ENCODE results near the gene ARHGEF3. TPM values are rescaled to one million over a fixed set of nuclear protein-coding genes. Genes with fewer than 3 reads are reported as not detected.

ARHGEF3 gene
- total and polyA plus RNA-seq, 2 experiments from 2014 or later: 41.7 to 63.8 TPM

GRCh38 chr3:56839784-56840715, 38.3 kb upstream of the ARHGEF3 start:
- H3K79me2 ChIP-seq: no peaks in the 10 kb centered on the region
- no peak overlapping the region for H3K4me3 ChIP-seq
- no peaks in the 10 kb centered on the region for H3K9me2 ChIP-seq (replicated peaks; ENCODE audit: insufficient read depth)
- WGBS (ENCODE audit: low lambda C conversion rate, missing lambda C conversion rate): 48% methylated on average over 9 of the region's 9 CpGs
- no peaks in the 10 kb centered on the region for H3K27me3 ChIP-seq
- H3K4me2 ChIP-seq: no peak overlapping the region
- H3K9me3 ChIP-seq (ENCODE audit: low read depth): no peaks in the 10 kb centered on the region
- no peaks in the 10 kb centered on the region for H4K20me1 ChIP-seq (ENCODE audit: insufficient read depth, poor library complexity, severe bottlenecking)
- peak; percentile 38 for DNase-seq (ENCODE audit: low spot score)
- H3K27ac ChIP-seq: peak overlapping the region; percentile 14
- TF ChIP-seq EZH2phosphoT487 (IDR thresholded peaks at IDR 0.05; ENCODE audit: low read depth, severe bottlenecking, unreplicated experiment) (no peak), EZH2 (IDR thresholded peaks at IDR 0.05; ENCODE audit: borderline replicate concordance) (no peak)
- TF ChIP-seq, protein P1, sequence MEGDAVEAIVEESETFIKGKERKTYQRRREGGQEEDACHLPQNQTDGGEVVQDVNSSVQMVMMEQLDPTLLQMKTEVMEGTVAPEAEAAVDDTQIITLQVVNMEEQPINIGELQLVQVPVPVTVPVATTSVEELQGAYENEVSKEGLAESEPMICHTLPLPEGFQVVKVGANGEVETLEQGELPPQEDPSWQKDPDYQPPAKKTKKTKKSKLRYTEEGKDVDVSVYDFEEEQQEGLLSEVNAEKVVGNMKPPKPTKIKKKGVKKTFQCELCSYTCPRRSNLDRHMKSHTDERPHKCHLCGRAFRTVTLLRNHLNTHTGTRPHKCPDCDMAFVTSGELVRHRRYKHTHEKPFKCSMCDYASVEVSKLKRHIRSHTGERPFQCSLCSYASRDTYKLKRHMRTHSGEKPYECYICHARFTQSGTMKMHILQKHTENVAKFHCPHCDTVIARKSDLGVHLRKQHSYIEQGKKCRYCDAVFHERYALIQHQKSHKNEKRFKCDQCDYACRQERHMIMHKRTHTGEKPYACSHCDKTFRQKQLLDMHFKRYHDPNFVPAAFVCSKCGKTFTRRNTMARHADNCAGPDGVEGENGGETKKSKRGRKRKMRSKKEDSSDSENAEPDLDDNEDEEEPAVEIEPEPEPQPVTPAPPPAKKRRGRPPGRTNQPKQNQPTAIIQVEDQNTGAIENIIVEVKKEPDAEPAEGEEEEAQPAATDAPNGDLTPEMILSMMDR (IDR thresholded peaks at IDR 0.05; ENCODE audit: poor library complexity): no peak
- H3K36me3 ChIP-seq (replicated peaks; ENCODE audit: insufficient read depth, low read depth): no peaks in the 10 kb centered on the region
- H3K4me1 ChIP-seq (ENCODE audit: insufficient read depth): peaks cover 10% of the 10 kb centered on the region
- H2AFZ ChIP-seq: no peak overlapping the region

GRCh38 chr3:56838448-56838847, 36.7 kb upstream of the ARHGEF3 start:
- H3K4me2 ChIP-seq: no peak overlapping the region
- H3K27me3 ChIP-seq: no peaks in the 10 kb centered on the region
- no peak overlapping the region for H3K27ac ChIP-seq
- TF ChIP-seq, protein P1 (IDR thresholded peaks at IDR 0.05; ENCODE audit: poor library complexity): no peak
- TF ChIP-seq EZH2phosphoT487 (IDR thresholded peaks at IDR 0.05; ENCODE audit: low read depth, severe bottlenecking, unreplicated experiment): no peak
- TF ChIP-seq EZH2 (IDR thresholded peaks at IDR 0.05; ENCODE audit: borderline replicate concordance): no peak
- no peaks in the 10 kb centered on the region for H3K79me2 ChIP-seq
- H3K9me2 ChIP-seq (replicated peaks; ENCODE audit: insufficient read depth): no peaks in the 10 kb centered on the region
- H3K4me1 ChIP-seq (ENCODE audit: insufficient read depth): peaks cover 10% of the 10 kb centered on the region
- H3K4me3 ChIP-seq: no peak overlapping the region
- H4K20me1 ChIP-seq (ENCODE audit: insufficient read depth, poor library complexity, severe bottlenecking): no peaks in the 10 kb centered on the region
- DNase-seq (ENCODE audit: low spot score): no peak
- no peak overlapping the region for H2AFZ ChIP-seq
- H3K36me3 ChIP-seq (replicated peaks; ENCODE audit: insufficient read depth, low read depth): no peaks in the 10 kb centered on the region
- WGBS (ENCODE audit: low lambda C conversion rate, missing lambda C conversion rate): 55% methylated on average over 4 of the region's 4 CpGs
- no peaks in the 10 kb centered on the region for H3K9me3 ChIP-seq (ENCODE audit: low read depth)

- TF ChIP-seq EZH2phosphoT487 (IDR thresholded peaks at IDR 0.05; ENCODE audit: low read depth, severe bottlenecking, unreplicated experiment): no peak
- TF ChIP-seq, protein P1 (IDR thresholded peaks at IDR 0.05; ENCODE audit: poor library complexity): no peak
- no peak for TF ChIP-seq EZH2 (IDR thresholded peaks at IDR 0.05; ENCODE audit: borderline replicate concordance)
- H3K4me1 ChIP-seq (ENCODE audit: insufficient read depth): peaks cover 10% of the 10 kb centered on the region
- no peak overlapping the region for H3K27ac ChIP-seq
- DNase-seq (ENCODE audit: low spot score): no peak
- H3K79me2 ChIP-seq: no peaks in the 10 kb centered on the region
- H3K27me3 ChIP-seq: no peaks in the 10 kb centered on the region
- no peaks in the 10 kb centered on the region for H3K9me3 ChIP-seq (ENCODE audit: low read depth)
- H2AFZ ChIP-seq: no peak overlapping the region
- H3K36me3 ChIP-seq (replicated peaks; ENCODE audit: insufficient read depth, low read depth): no peaks in the 10 kb centered on the region
- 69% methylated on average over 9 of the region's 9 CpGs for WGBS (ENCODE audit: low lambda C conversion rate, missing lambda C conversion rate)
- H3K9me2 ChIP-seq (replicated peaks; ENCODE audit: insufficient read depth): no peaks in the 10 kb centered on the region
- H3K4me2 ChIP-seq: no peak overlapping the region
- no peaks in the 10 kb centered on the region for H4K20me1 ChIP-seq (ENCODE audit: insufficient read depth, poor library complexity, severe bottlenecking)
- no peak overlapping the region for H3K4me3 ChIP-seq
These were observed 35.6 kb upstream of the ARHGEF3 start for GRCh38 chr3:56837196-56837955.
